ENCODE data around the gene TUBB6.

- no peak for TF ChIP-seq ZNF362 (tag by site-specific recombination; IDR thresholded peaks at IDR 0.05)
- no peak for TF ChIP-seq ZNF302 (tag by site-specific recombination; IDR thresholded peaks at IDR 0.05; ENCODE audit: low read depth)
- TF ChIP-seq ZNF132 (tag by site-specific recombination; IDR thresholded peaks at IDR 0.05; ENCODE audit: borderline replicate concordance), result no peak
- TF ChIP-seq TCF7L2 (IDR thresholded peaks at IDR 0.05; ENCODE audit: borderline replicate concordance, low read depth, low read length), result no peak
- TF ChIP-seq ZNF610 (tag by site-specific recombination; IDR thresholded peaks at IDR 0.05; ENCODE audit: borderline replicate concordance), result no peak
These were observed 30.3 kb downstream of the TUBB6 start for GRCh38 chr18:12338382-12338781.
